ENCODE results near the gene TNFRSF13B.
A peak's percentile ranks its signal among the peaks of the same experiment; 100 is the strongest.
"Not testable (repeated sequence)": the region's sequence is repeated elsewhere in the genome, so short reads cannot be mapped to it uniquely, and the experiment has no call there.

The TNFRSF13B gene

GRCh38 chr17:16929035-16929680 lies 42.8 kb downstream of the TNFRSF13B start:
- FAIRE-seq (no peak), DNase-seq (ENCODE audit: insufficient read length, low spot score) (no peak)

GRCh38 chr17:16928406-16929034 lies 43.4 kb downstream of the TNFRSF13B start:
- no peak for DNase-seq (ENCODE audit: insufficient read length, low spot score)
- FAIRE-seq = no peak

- FAIRE-seq (no peak), DNase-seq (ENCODE audit: insufficient read length, low spot score) (no peak)
These were observed 44.1 kb downstream of the TNFRSF13B start for GRCh38 chr17:16927641-16928321.

- no peak for DNase-seq (ENCODE audit: insufficient read length, low spot score)
- no peak for FAIRE-seq
These were observed 45.1 kb downstream of the TNFRSF13B start for GRCh38 chr17:16926571-16927451.

GRCh38 chr17:16926061-16926511 lies 45.8 kb downstream of the TNFRSF13B start:
- DNase-seq (ENCODE audit: insufficient read length, low spot score) (no peak), FAIRE-seq (no peak)

GRCh38 chr17:16925461-16926060 lies 46.4 kb downstream of the TNFRSF13B start:
- FAIRE-seq (no peak), DNase-seq (ENCODE audit: insufficient read length, low spot score) (no peak)

- FAIRE-seq = no peak
- no peak for DNase-seq (ENCODE audit: insufficient read length, low spot score)
These were observed 47.0 kb downstream of the TNFRSF13B start for GRCh38 chr17:16924696-16925440.

- no peak for DNase-seq (ENCODE audit: insufficient read length, low spot score)
- no peak for FAIRE-seq
These were observed 47.8 kb downstream of the TNFRSF13B start for GRCh38 chr17:16923904-16924695.

GRCh38 chr17:16923097-16923903 lies 48.6 kb downstream of the TNFRSF13B start:
- DNase-seq (ENCODE audit: insufficient read length, low spot score) (no peak), FAIRE-seq (no peak)

GRCh38 chr17:16922386-16923096 lies 49.4 kb downstream of the TNFRSF13B start:
- no peak for DNase-seq (ENCODE audit: insufficient read length, low spot score)
- FAIRE-seq = peak; percentile 33

GRCh38 chr17:16921451-16921850 lies 50.5 kb downstream of the TNFRSF13B start:
- FAIRE-seq; DNase-seq (ENCODE audit: insufficient read length, low spot score): not testable (repeated sequence)

GRCh38 chr17:16920628-16921020 lies 51.3 kb downstream of the TNFRSF13B start:
- no peak for DNase-seq (ENCODE audit: insufficient read length, low spot score)
- no peak for FAIRE-seq

- DNase-seq (ENCODE audit: insufficient read length, low spot score) (no peak), FAIRE-seq (no peak)
These were observed 52.0 kb downstream of the TNFRSF13B start for GRCh38 chr17:16919663-16920627.

- FAIRE-seq (no peak), DNase-seq (ENCODE audit: insufficient read length, low spot score) (no peak)
These were observed 53.5 kb downstream of the TNFRSF13B start for GRCh38 chr17:16918443-16918842.

- DNase-seq (ENCODE audit: insufficient read length, low spot score) = no peak
- FAIRE-seq = no peak
These were observed 54.1 kb downstream of the TNFRSF13B start for GRCh38 chr17:16917671-16918394.

- FAIRE-seq (no peak), DNase-seq (ENCODE audit: insufficient read length, low spot score) (no peak)
These were observed 55.4 kb downstream of the TNFRSF13B start for GRCh38 chr17:16916557-16916920.

Data from GM19239 (cell line).